Frontal cortex (tissue), 4 donors: ENCODE results near the gene PRAC1. TPM values are rescaled to one million over a fixed set of nuclear protein-coding genes. Genes with fewer than 3 reads are reported as not detected.
A peak's percentile ranks its signal among the peaks of the same experiment; 100 is the strongest.

Experiments used
- DNase-seq, 2 donors: peaks; one replicate each; pipeline ENCODE4 v3.0.0; 2012; ENCODE audit warnings: low spot score in 2 of 2
- FAIRE-seq: peaks from 2 replicates; lab custom pipeline; 2012; peaks lifted over from hg19 to GRCh38; lab: Jason Lieb, UNC
- total RNA-seq: library from RNA; depleted of rRNA; stranded (reverse); fragments of >200 nt; gene quantifications from one replicate; pipeline ENCODE4 v1.2.3, GENCODE V29; 2014
- donor health status: control.
- donor health status: control.
- donor health status: control.

The PRAC1 gene
- total RNA-seq, 1 donor from 2014 or later: not detected

GRCh38 chr17:48728232-48729231, 6.2 kb upstream of the PRAC1 start, which contains the start of gene HOXB13:
TSS of gene HOXB13 (minus strand) at chr17:48728750. CDS start at chr17:48728593, 157 bp downstream.
- no peak for DNase-seq
- no peak for FAIRE-seq

- DNase-seq: no peak
- FAIRE-seq: no peak
Measured at GRCh38 chr17:48727415-48728175, 5.3 kb upstream of the PRAC1 start.

- no peak for DNase-seq
- FAIRE-seq: no peak
Measured at GRCh38 chr17:48726916-48727286, 4.6 kb upstream of the PRAC1 start.

- FAIRE-seq: no peak
- DNase-seq: no peak
Measured at GRCh38 chr17:48726114-48726915, 4.0 kb upstream of the PRAC1 start.

GRCh38 chr17:48725288-48726064, 3.2 kb upstream of the PRAC1 start:
- DNase-seq (no peak), FAIRE-seq (no peak)

GRCh38 chr17:48725004-48725287, 2.6 kb upstream of the PRAC1 start:
- DNase-seq: no peak
- no peak for FAIRE-seq

GRCh38 chr17:48724251-48725003, 2.1 kb upstream of the PRAC1 start:
- no peak for FAIRE-seq
- DNase-seq: peak in 1 of 2 donors; percentile 55

GRCh38 chr17:48723423-48724250, 1.3 kb upstream of the PRAC1 start:
- DNase-seq: no peak
- FAIRE-seq: no peak

GRCh38 chr17:48722915-48723422, 651 bp upstream of the PRAC1 start, which contains the start of gene PRAC2:
TSS of gene PRAC2 (plus strand) at chr17:48723185. CDS start at chr17:48724411, 1,226 bp downstream.
- FAIRE-seq: no peak
- DNase-seq: no peak

GRCh38 chr17:48721009-48721402, 1.3 kb downstream of the PRAC1 start:
- FAIRE-seq (no peak), DNase-seq (no peak)

GRCh38 chr17:48720266-48721008, 1.9 kb downstream of the PRAC1 start:
- DNase-seq (no peak), FAIRE-seq (no peak)

- DNase-seq (no peak), FAIRE-seq (no peak)
Measured at GRCh38 chr17:48719642-48720265, 2.6 kb downstream of the PRAC1 start.

- no peak for DNase-seq
- no peak for FAIRE-seq
Measured at GRCh38 chr17:48718761-48719641, 3.3 kb downstream of the PRAC1 start.

GRCh38 chr17:48718227-48718760, 4.0 kb downstream of the PRAC1 start:
- FAIRE-seq (no peak), DNase-seq (no peak)
